Hepatocyte (in vitro differentiated cells): ENCODE results near the gene PRDX1.

Experiments
- EZH2 ChIP-seq: fragments of 200-600 bp; sonication (generic); IDR thresholded peaks from 2 replicates; pipeline ENCODE4 v1.6.1; 2016; ENCODE audit warnings: antibody characterized with exemption, mild to moderate bottlenecking, borderline replicate concordance
- TF ChIP-seq, protein P1 (sequence below): fragments of 200-600 bp; sonication (generic); IDR thresholded peaks from 2 replicates; pipeline ENCODE4 v1.5.1; 2016; ENCODE audit warnings: antibody characterized with exemption, mild to moderate bottlenecking; ENCODE audit not compliant: poor library complexity

DNA sequence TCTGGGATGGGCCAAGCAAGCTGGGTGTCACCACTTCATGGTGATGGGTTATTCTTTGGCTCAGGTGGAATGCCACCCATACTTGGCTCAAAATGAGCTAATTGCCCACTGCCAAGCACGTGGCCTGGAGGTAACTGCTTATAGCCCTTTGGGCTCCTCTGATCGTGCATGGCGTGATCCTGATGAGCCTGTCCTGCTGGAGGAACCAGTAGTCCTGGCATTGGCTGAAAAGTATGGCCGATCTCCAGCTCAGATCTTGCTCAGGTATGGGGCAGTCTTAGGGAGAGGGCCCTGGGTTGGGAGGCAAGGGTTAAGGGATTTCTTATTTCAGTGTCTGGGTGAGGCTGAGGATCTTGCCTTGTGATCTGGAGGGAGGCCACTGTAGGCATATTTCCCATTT lies 46.7 kb upstream of the PRDX1 start:
- TF ChIP-seq EZH2 = no peak
- TF ChIP-seq, protein P1, sequence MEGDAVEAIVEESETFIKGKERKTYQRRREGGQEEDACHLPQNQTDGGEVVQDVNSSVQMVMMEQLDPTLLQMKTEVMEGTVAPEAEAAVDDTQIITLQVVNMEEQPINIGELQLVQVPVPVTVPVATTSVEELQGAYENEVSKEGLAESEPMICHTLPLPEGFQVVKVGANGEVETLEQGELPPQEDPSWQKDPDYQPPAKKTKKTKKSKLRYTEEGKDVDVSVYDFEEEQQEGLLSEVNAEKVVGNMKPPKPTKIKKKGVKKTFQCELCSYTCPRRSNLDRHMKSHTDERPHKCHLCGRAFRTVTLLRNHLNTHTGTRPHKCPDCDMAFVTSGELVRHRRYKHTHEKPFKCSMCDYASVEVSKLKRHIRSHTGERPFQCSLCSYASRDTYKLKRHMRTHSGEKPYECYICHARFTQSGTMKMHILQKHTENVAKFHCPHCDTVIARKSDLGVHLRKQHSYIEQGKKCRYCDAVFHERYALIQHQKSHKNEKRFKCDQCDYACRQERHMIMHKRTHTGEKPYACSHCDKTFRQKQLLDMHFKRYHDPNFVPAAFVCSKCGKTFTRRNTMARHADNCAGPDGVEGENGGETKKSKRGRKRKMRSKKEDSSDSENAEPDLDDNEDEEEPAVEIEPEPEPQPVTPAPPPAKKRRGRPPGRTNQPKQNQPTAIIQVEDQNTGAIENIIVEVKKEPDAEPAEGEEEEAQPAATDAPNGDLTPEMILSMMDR = no peak
